Measurements from ENCODE around the gene C1QTNF2. TPM values are rescaled to one million over a fixed set of nuclear protein-coding genes. Genes with fewer than 3 reads are reported as not detected.

C1QTNF2 gene
- total and polyA plus RNA-seq, 2 donors from 2014 or later = 1.4 to 2.8 TPM

DNA sequence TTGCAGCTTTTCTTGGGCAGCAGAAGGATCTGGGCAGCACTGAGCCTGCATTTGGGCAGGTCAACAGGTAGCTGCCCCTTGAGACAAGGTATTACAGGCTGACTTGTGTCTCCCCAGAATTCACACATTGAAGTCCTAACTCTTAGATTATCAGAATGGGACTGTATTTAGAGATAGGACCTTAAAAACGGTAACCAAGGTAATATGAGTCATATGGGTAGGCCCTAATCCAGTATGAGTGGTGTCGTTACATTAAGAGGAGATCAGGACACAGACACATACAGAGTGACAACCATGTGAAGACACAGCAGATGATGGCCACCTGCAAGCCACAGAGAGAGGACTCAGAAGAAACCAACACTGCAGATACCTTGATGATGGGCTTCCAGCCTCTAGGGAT is 3.2 kb downstream of the C1QTNF2 start:
- H3K27me3 ChIP-seq (ENCODE audit: control insufficient read depth, insufficient read depth, low read length) = peaks cover 2% of the 10 kb centered on the region
- TF ChIP-seq, protein P1, sequence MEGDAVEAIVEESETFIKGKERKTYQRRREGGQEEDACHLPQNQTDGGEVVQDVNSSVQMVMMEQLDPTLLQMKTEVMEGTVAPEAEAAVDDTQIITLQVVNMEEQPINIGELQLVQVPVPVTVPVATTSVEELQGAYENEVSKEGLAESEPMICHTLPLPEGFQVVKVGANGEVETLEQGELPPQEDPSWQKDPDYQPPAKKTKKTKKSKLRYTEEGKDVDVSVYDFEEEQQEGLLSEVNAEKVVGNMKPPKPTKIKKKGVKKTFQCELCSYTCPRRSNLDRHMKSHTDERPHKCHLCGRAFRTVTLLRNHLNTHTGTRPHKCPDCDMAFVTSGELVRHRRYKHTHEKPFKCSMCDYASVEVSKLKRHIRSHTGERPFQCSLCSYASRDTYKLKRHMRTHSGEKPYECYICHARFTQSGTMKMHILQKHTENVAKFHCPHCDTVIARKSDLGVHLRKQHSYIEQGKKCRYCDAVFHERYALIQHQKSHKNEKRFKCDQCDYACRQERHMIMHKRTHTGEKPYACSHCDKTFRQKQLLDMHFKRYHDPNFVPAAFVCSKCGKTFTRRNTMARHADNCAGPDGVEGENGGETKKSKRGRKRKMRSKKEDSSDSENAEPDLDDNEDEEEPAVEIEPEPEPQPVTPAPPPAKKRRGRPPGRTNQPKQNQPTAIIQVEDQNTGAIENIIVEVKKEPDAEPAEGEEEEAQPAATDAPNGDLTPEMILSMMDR (IDR thresholded peaks at IDR 0.05; ENCODE audit: borderline replicate concordance, extremely low read depth, insufficient read depth) = no peak
- H3K9ac ChIP-seq (ENCODE audit: low read length in 3 of 3) = no peak overlapping the region
- no peak overlapping the region for H3K27ac ChIP-seq (ENCODE audit: low read depth in 2 of 2, low read length in 2 of 2)
- DNase-seq (no peak), FAIRE-seq (no peak)
- no peak overlapping the region for H3K4me3 ChIP-seq (ENCODE audit: low read length in 3 of 3)
- H3K36me3 ChIP-seq (ENCODE audit: control insufficient read depth in 2 of 3, insufficient read depth in 3 of 3, low read length in 3 of 3) = no peaks in the 10 kb centered on the region
- H3K4me1 ChIP-seq (ENCODE audit: control insufficient read depth in 2 of 3, insufficient read depth in 2 of 3, low read depth in 1 of 3, low read length in 3 of 3) = no peaks in the 10 kb centered on the region
- H3K9me3 ChIP-seq (ENCODE audit: control insufficient read depth in 2 of 3, insufficient read depth in 1 of 3, low read length in 3 of 3) = no peaks in the 10 kb centered on the region
- intact Hi-C loops (cut with DNase I) = no loop called here

- TF ChIP-seq, protein P1 (IDR thresholded peaks at IDR 0.05; ENCODE audit: borderline replicate concordance, extremely low read depth, insufficient read depth) = no peak
- H3K36me3 ChIP-seq (ENCODE audit: control insufficient read depth in 2 of 3, insufficient read depth in 3 of 3, low read length in 3 of 3) = no peaks in the 10 kb centered on the region
Observed at GRCh38 chr5:160366230-160366629, 4.2 kb downstream of the C1QTNF2 start.

DNA sequence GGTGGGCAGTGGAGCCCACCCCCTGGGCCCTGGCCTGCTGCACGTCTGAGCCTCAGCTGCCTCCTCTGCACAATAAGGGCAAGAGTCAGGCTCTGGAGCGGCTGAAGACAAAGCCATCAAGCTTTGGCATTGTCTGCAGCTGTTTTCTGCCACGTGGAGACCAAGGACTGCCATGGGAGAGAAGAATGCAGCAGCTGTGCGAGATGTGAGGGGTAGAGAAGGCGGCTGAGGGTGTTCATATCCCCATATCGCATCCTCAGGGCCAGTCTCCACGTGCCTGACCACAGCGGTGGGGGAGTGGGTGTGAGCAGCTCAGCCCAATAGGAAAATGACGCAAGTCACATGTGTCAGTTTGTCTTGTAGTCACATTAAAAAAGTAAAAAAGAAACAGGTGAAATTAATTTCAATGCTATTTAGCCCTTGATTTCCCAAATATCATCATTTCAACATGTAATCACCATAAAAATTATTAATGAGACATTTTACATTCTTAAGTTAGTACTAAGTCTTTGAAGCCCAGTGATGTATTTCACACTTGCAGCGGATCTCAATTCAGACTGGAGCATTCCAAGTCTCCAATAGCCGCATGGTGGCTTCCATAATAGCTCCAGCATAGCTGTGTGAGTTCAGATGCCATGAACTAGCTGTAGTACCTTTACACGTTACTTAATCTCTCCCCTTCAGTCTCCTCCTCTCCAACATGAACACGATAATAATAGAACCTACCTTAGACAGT is 6.6 kb downstream of the C1QTNF2 start:
- TF ChIP-seq, protein P1 (IDR thresholded peaks at IDR 0.05; ENCODE audit: borderline replicate concordance, extremely low read depth, insufficient read depth) = no peak
- H3K27me3 ChIP-seq (ENCODE audit: control insufficient read depth, insufficient read depth, low read length) = no peaks in the 10 kb centered on the region
- no peaks in the 10 kb centered on the region for H3K36me3 ChIP-seq (ENCODE audit: control insufficient read depth in 2 of 3, insufficient read depth in 3 of 3, low read length in 3 of 3)
- DNase-seq (no peak), FAIRE-seq (no peak)
- no peaks in the 10 kb centered on the region for H3K4me1 ChIP-seq (ENCODE audit: control insufficient read depth in 2 of 3, insufficient read depth in 2 of 3, low read depth in 1 of 3, low read length in 3 of 3)
- no peak overlapping the region for H3K4me3 ChIP-seq (ENCODE audit: low read length in 3 of 3)
- H3K9me3 ChIP-seq (ENCODE audit: control insufficient read depth in 2 of 3, insufficient read depth in 1 of 3, low read length in 3 of 3) = no peaks in the 10 kb centered on the region
- no peak overlapping the region for H3K27ac ChIP-seq (ENCODE audit: low read depth in 2 of 2, low read length in 2 of 2)
- no peak overlapping the region for H3K9ac ChIP-seq (ENCODE audit: low read length in 3 of 3)
- intact Hi-C loops (cut with DNase I) = no loop called here

More at GRCh38 chr5:160366230-160366629, 4.2 kb downstream of the C1QTNF2 start:
- H3K9me3 ChIP-seq (ENCODE audit: control insufficient read depth in 2 of 3, insufficient read depth in 1 of 3, low read length in 3 of 3) = no peaks in the 10 kb centered on the region
- H3K27ac ChIP-seq (ENCODE audit: low read depth in 2 of 2, low read length in 2 of 2) = no peak overlapping the region
- FAIRE-seq (no peak), DNase-seq (no peak)
- no peaks in the 10 kb centered on the region for H3K4me1 ChIP-seq (ENCODE audit: control insufficient read depth in 2 of 3, insufficient read depth in 2 of 3, low read depth in 1 of 3, low read length in 3 of 3)
- intact Hi-C loops (cut with DNase I) = no loop called here
- peaks cover 2% of the 10 kb centered on the region for H3K27me3 ChIP-seq (ENCODE audit: control insufficient read depth, insufficient read depth, low read length)
- H3K9ac ChIP-seq (ENCODE audit: low read length in 3 of 3) = no peak overlapping the region
- H3K4me3 ChIP-seq (ENCODE audit: low read length in 3 of 3) = no peak overlapping the region
